Medulla oblongata (tissue), 1 donor: ENCODE results near the gene HUS1.
"Not testable (repeated sequence)": the region's sequence is repeated elsewhere in the genome, so short reads cannot be mapped to it uniquely, and the experiment has no call there.

Experiments
- DNase-seq: peaks from one replicate; pipeline ENCODE4 v3.0.0-alpha.2; 2015; ENCODE audit errors: extremely low spot score

HUS1 gene

GRCh38 chr7:47944536-47945260, 34.7 kb downstream of the HUS1 start:
- no peak for DNase-seq

DNA sequence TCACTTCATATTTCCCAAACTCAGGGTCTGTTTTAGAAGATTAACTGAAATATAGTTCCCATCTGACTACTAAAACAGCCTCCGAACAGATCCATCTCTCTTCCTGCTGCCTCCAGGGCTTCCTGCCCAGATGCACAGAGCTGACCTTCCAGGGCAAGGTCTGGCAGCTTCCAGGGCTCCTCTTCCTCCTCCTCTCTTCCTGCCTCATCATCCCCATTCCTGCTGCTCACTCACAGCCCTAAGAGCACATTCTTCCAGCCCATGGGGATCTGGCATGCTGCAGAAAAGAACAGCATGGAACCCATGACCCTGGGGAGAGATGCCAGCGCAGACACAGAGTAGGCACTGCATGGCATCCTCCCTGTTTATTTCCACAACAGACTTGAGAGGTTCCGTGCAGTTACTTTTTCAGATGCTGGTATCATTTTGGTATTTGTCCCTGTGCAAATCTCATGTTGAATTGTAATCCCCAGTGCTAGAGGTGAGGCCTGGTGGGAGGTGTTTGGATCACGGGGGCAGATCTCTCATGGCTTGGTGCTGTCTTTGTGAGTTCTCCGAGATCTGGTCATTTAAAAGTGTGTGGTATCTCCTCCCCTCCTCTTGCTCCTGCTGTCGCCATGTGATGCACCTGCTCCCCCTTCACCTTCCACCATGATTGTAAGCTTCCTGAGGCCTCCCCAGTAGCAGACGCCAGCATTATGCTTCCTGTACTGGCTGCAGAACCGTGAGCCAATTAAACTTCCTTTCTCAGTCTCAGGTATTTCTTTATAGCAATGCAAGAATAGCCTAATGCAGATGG, 35.5 kb downstream of the HUS1 start:
- no peak for DNase-seq

- not testable (repeated sequence) for DNase-seq
Observed at GRCh38 chr7:47942651-47943050, 36.8 kb downstream of the HUS1 start.

- no peak for DNase-seq
Observed at GRCh38 chr7:47942132-47942531, 37.3 kb downstream of the HUS1 start.

GRCh38 chr7:47941136-47941844, 38.1 kb downstream of the HUS1 start:
- no peak for DNase-seq

DNA sequence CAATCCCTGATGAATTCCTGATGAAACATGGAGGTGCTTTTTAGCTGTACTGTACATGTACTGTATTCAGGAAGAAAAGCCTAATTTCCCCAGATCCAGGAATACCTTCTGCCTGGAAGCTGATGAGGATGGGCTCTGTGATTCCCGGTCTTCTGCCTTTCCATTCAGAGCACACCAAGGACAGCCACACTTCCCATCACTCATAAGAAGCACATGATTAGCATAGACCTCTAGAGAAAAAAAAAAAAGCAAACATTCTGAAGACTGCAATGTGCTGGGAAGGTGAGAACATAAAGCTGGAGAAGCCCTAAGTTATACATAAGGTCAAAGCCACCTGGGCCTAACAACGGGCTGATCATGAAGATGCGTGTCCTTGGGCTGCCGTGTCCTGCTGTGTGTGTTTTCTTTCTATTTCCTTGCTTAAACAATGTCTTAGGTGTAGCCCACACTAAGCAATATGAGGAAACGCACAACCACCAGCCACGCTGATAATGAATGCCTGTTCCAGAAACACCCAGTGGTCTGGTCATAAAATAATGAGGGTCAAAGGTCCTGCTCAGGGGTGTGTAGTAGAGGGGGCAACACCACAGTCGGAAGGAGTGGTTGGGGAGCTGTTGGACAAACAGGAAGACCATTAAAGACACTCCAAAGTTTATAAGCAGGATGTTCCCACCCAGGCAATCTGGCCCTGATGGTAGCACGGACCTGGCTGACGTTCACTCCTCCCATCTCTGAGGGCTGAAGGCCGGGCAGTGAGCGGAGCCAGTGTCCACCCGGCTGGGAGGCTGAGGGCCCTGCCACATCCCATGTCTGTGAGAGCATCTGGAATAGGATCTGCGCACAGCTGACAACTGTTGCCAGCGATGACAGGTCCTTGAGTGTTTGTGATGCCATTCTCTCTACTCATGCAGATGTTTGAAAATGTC, 39.1 kb downstream of the HUS1 start:
- DNase-seq = no peak

DNA sequence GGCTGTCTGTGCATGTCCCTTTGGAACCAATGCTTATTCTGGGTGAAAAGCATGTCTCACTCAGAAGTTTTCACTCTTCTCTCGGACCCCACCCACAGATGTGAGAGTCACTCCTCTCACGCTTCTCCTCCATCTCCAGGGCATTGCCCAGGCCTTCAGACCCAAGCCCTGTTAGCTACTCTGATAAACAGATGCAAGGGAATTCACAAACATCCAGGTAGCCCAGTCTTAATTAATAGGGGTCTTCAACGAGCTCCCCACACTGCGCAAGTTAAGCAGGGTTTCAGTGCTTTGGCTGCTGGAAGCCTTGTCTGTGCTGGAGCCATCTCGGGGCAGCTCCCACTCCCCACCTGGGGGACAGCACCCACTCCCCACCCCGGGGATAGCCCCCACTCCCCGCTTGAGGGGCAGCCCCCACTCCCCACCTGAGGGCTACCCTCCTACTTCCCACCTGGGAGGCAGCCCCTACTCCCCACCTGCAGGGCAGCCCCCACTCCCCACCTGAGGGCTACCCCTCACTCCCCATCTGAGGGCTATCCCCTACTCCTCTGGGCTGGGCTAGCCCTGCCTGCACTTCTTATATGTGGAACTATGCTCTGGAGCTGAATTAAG, 39.9 kb downstream of the HUS1 start:
- DNase-seq = no peak

DNA sequence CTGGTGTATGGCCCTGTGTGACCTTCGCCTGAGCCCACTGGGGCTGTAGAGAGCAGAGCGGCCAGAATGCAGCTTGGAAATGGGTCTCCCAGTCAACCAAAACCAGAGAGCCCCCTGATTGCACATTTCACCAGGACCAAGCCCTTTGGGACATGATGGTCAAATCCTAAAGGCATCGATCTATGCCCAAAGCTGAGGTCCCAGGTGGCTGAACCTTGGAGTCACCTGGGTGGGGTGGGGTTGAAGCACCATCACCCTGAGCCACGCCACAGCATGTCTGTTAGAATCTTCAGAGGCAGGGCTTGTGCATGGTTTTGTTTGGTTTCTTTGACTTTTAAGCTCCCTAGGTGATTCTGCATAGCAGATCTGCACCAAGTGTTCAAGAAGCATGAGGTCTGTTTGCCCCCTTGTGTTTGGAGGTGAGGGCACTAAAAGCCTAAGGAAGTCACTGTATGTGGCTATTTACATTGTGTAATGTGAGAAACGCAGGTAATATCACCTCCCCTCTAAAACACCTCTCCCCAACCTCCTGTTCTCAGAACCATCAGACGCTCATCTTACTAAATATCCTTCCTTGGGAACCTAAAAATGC, 40.7 kb downstream of the HUS1 start:
- no peak for DNase-seq

GRCh38 chr7:47937711-47938573, 41.5 kb downstream of the HUS1 start:
- DNase-seq = no peak

- no peak for DNase-seq
Observed at GRCh38 chr7:47937065-47937687, 42.2 kb downstream of the HUS1 start.

GRCh38 chr7:47936323-47936722, 43.1 kb downstream of the HUS1 start:
- no peak for DNase-seq

DNA sequence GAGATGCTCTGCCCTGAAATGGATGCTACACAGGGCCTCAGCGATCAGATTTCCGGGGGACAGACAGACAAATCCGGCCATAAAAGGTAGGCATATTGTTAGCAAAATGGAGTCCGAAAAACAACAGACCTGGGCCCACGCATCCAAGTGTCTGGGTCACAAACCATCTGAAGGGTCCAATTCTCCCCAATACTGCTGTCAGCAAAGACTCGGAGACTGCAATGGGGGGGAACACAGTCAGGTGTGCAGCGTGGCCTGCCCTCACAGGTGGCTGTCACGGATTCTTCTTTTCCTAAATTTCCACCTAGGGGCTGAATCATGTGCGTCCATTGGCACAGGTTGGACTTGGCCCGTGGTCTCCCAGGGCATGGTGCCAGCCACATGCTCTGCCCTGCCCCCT, 44.1 kb downstream of the HUS1 start:
- no peak for DNase-seq

DNA sequence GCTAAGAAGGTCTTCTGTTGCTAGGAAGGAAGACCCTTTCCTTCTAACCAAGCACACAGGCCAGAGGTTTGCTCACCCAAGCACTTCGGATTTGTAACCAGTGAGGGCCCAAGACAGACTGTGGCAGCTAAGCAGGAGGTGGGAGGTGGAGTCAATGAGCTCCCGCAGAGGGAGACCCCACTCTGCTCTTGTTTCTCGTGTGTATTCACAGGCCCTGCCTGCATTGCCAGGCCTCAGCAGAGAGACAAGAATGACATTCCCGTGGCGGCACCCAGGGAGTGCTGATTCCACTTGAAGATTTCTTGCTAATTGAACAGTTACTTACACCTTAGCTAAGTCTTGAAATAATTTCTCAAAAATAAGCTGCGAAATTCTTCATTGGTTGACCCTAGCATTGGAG, 44.6 kb downstream of the HUS1 start:
- no peak for DNase-seq

GRCh38 chr7:47933215-47933614, 46.2 kb downstream of the HUS1 start:
- no peak for DNase-seq

DNA sequence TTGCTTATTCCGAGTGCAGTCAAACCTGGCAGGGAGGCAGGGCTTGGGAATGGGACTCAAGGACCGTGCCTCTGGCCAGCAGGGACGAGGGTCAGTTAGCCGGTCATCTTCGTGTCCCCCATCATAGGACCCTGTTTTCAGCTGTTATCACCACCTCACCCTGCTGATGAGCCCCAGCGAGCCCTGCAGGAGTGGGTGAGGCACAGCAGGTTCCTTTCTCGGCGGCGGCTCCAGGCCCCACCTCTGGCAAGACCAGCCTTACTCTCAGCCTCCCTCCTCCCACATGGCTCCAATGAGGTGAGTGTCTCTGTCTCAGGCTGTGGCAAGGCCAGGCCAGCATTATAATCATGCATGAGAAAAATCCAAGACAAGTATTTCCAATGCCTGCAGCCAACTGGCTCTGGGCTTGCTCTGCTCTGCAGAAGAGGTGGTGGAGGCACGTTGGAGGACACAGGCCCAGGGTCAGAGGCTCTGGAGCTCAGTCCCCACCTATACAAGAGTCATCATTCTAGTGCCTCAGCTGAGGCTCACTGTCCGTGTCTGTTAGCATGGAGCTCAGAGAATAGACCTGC, 46.9 kb downstream of the HUS1 start:
- DNase-seq = no peak

DNA sequence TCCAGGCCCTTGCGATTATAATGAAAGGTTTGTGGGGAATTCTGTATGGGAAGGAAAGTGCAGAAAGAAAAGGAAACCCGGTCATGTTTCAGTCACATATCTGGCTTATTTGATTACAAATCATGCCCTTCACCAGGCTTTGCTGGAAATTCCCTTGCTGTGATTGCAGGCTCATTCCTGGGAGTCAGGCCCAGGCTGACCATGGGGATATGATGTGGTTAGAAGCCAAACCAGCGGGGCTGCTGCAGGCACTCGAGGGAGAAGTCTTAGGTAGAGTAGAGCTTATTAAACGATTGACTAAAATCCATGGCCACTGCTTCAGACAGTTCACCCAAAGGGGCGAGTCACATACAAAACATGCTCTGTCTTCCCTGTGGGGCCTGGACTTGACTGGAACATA, 47.4 kb downstream of the HUS1 start:
- DNase-seq = no peak

DNA sequence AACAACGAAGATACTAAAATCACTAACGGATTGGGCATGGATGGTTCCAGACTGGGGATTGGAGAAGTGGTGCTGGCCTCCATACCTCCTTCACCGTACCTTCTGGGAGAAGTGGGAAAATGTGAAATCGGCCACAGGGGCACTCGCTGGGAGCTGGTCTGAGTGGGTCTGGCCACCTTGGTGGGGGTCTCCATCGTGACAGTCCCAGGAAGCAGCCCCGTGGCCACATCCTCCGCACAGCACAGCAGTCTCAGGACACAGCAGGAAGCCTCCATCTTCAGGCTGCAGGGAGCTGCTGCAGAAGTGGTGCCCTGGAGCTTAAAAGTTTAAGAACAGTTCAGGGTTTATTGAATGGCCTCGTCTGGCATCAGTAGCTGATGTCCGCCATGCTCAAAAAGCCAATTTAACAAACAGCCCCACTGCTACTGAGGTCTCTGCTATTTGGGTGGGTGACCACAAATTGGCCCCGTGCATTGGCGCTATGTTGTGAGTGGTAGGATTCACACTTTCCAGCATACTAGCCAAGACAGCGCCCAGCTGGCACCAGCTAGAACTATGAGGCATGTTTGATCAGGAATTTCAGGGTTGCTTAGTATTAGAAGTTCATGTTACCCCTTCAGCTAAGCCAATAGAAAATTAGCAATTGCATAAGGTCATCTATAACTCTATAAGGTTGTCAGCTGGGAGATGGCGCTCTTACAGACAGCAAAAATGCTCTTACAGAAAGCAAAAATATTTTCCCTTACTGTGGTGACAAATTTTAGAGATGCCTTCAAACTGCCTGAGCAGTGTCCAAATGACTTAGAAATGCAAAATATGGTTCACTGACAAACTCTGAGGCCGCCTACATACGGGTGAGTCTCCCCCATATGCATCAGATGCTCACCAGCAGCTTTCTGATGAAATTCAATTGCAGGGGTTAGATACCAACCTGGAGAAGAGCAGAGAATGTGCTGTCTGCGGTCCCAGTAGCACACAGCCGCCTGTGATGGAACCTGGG, 48.1 kb downstream of the HUS1 start:
- no peak for DNase-seq

DNA sequence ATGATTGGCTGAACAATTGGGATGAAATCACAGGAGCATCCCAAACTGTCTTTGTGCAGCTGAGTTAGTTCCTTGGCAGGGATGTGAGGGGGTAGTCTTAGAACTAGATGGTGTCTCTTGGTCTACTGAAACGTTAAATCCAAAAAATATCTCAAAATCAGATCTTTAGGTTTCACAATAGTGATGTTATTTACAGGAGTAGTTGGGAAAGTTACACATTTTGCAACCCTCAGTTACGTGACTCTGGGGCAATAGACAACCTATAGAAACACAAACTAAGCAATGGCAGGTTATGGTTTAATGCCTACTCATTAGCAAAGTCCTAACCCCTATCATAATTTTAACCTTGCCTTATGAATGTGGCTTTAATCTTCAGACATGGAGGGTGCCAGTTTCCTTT, 55.1 kb downstream of the HUS1 start:
- DNase-seq = no peak
